Activated naive CD4-positive, alpha-beta T cell treated with anti-CD3 and anti-CD28 coated beads, Interleukin-2, amount 50 U/mL, for 16 hours (primary cell): ENCODE data around the gene BHLHE23.
A peak's percentile ranks its signal among the peaks of the same experiment; 100 is the strongest.

Experiments used
- DNase-seq: peaks from one replicate; pipeline ENCODE4 v3.0.0-alpha.2; 2020

BHLHE23 gene

GRCh38 chr20:63006540-63007359, at the start of gene BHLHE23:
BHLHE23 (minus strand) TSS chr20:63006964; CDS start chr20:63006774, 190 bp downstream.
- no peak for DNase-seq

- peak; percentile 9 for DNase-seq
Observed at GRCh38 chr20:63055575-63056235, 48.9 kb upstream of the BHLHE23 start.

- DNase-seq = peak; percentile 7
Observed at GRCh38 chr20:63054681-63055240, 48.0 kb upstream of the BHLHE23 start.

- no peak for DNase-seq
Observed at GRCh38 chr20:63054103-63054474, 47.3 kb upstream of the BHLHE23 start.

- DNase-seq = peak; percentile 5
Observed at GRCh38 chr20:63053432-63054102, 46.8 kb upstream of the BHLHE23 start.

GRCh38 chr20:63052571-63053431, 46.0 kb upstream of the BHLHE23 start:
- peak; percentile 5 for DNase-seq

GRCh38 chr20:63051911-63052310, 45.1 kb upstream of the BHLHE23 start:
- no peak for DNase-seq

- DNase-seq = no peak
Observed at GRCh38 chr20:63051186-63051860, 44.6 kb upstream of the BHLHE23 start.

GRCh38 chr20:63050406-63050805, 43.6 kb upstream of the BHLHE23 start:
- DNase-seq = no peak

GRCh38 chr20:63049561-63050221, 42.9 kb upstream of the BHLHE23 start:
- DNase-seq = no peak

- no peak for DNase-seq
Observed at GRCh38 chr20:63049191-63049518, 42.4 kb upstream of the BHLHE23 start.

GRCh38 chr20:63048516-63049190, 41.9 kb upstream of the BHLHE23 start:
- no peak for DNase-seq

- no peak for DNase-seq
Observed at GRCh38 chr20:63047946-63048345, 41.2 kb upstream of the BHLHE23 start.

- no peak for DNase-seq
Observed at GRCh38 chr20:63047267-63047666, 40.5 kb upstream of the BHLHE23 start.

- DNase-seq = no peak
Observed at GRCh38 chr20:63046841-63047240, 40.1 kb upstream of the BHLHE23 start.

- DNase-seq = no peak
Observed at GRCh38 chr20:63045991-63046390, 39.2 kb upstream of the BHLHE23 start.

- no peak for DNase-seq
Observed at GRCh38 chr20:63045401-63045800, 38.6 kb upstream of the BHLHE23 start.

GRCh38 chr20:63044605-63045004, 37.8 kb upstream of the BHLHE23 start:
- no peak for DNase-seq

- no peak for DNase-seq
Observed at GRCh38 chr20:63044204-63044600, 37.4 kb upstream of the BHLHE23 start.

GRCh38 chr20:63043348-63044203, 36.8 kb upstream of the BHLHE23 start:
- DNase-seq = no peak
